Mucosa of rectum (tissue), 2 donors: ENCODE results near the gene SHLD1.
"Not testable (repeated sequence)": the region's sequence is repeated elsewhere in the genome, so short reads cannot be mapped to it uniquely, and the experiment has no call there.

Experiments
- H3K27ac ChIP-seq, 2 donors: one replicate each; pipeline ENCODE4 v1.7.0; 2013; ENCODE audit warnings: inconsistent platforms in 2 of 2, low read depth in 2 of 2, low read length in 2 of 2
- H3K27me3 ChIP-seq, 2 donors: one replicate each; pipeline ENCODE4 v1.7.0; 2013; ENCODE audit warnings: low read length in 2 of 2; ENCODE audit not compliant: control insufficient read depth in 2 of 2, insufficient read depth in 2 of 2
- H3K36me3 ChIP-seq, 2 donors: one replicate each; pipeline ENCODE4 v1.7.0; 2013; ENCODE audit warnings: low read length in 2 of 2; ENCODE audit not compliant: control insufficient read depth in 2 of 2, insufficient read depth in 2 of 2
- H3K4me1 ChIP-seq, 2 donors: one replicate each; pipeline ENCODE4 v1.7.0; 2013; ENCODE audit warnings: low read length in 2 of 2, mild to moderate bottlenecking in 1 of 2; ENCODE audit not compliant: control insufficient read depth in 2 of 2, insufficient read depth in 2 of 2
- H3K4me3 ChIP-seq, 2 donors: one replicate each; pipeline ENCODE4 v1.7.0; 2013; ENCODE audit warnings: low read length in 2 of 2
- H3K9ac ChIP-seq, 2 donors: one replicate each; pipeline ENCODE4 v1.7.0; 2013; ENCODE audit warnings: low read length in 2 of 2, low read depth in 1 of 2, mild to moderate bottlenecking in 1 of 2
- H3K9me3 ChIP-seq, 2 donors: one replicate each; pipeline ENCODE4 v1.7.0; 2013; ENCODE audit warnings: low read length in 2 of 2; ENCODE audit not compliant: control insufficient read depth in 2 of 2
- donor health status: healthy.
- donor health status: Normal muscosa, but diverticular disease.

The SHLD1 gene

DNA sequence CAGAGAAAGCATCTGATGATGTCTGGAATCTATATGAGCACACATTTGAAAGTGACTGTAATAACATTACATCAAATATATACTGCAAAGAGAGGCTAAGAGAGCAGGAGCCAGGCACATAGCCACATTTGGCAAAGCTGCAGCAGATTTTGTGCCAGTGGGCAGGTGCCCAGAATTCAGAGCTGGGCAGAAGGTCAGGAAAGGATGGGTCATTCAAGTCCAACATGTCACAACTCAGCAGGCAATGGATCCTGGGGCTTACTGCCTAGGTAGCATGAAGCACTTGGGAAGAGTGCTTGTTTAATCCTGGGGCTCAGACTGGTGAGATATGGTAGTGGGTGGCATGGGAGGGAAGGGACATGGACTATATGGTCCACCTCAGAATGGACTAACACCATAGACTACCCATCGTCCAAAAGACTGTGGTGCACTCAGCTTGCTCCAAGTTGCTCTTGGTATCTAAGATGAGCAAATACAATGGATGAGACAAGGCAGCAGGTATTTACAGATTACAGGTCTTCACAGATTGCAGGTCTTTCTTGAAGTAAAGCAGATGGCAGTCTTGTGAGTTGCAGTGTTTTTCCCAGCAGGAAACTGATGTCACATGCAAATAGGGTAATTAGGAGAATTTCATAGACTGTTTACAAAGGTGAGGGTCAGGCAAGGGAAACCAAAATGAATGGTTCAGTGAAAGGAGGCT, 31.2 kb upstream of the SHLD1 start:
- Histone ChIP-seq H3K27me3 (no peaks in the 10 kb centered on the region), H3K36me3 (no peaks in the 10 kb centered on the region), H3K9ac (no peak overlapping the region), H3K4me3 (no peak overlapping the region), H3K27ac (no peak overlapping the region), H3K9me3 (no peaks in the 10 kb centered on the region), H3K4me1 (no peaks in the 10 kb centered on the region)

DNA sequence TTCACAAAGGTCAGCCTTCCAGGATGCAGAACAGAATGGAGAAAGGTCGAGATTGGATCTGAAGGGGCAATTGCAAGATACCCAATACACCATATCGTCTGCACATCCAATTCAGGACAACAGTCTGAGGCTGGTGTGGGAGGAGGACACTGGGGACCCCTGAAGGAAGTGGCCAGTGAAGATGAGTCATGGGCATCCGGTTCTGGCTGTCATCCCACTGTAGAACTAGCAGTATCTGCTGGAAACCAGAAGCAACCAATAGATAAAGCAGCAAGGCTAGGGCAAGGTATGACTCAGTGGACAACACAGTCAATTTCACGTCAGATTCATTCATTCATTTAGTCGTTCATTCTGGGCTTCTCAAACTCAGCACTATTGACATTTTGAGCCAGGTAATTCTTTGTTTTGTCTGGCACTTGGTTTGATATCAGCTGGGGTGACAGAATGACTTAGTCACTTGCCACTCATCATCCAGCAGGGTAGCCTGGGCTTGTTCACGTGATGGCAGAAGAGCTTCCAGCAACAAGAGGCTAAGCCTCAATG, 30.3 kb upstream of the SHLD1 start:
- Histone ChIP-seq H3K27ac (no peak overlapping the region), H3K9me3 (no peaks in the 10 kb centered on the region), H3K4me3 (no peak overlapping the region), H3K9ac (no peak overlapping the region), H3K27me3 (no peaks in the 10 kb centered on the region), H3K36me3 (no peaks in the 10 kb centered on the region), H3K4me1 (no peaks in the 10 kb centered on the region)

DNA sequence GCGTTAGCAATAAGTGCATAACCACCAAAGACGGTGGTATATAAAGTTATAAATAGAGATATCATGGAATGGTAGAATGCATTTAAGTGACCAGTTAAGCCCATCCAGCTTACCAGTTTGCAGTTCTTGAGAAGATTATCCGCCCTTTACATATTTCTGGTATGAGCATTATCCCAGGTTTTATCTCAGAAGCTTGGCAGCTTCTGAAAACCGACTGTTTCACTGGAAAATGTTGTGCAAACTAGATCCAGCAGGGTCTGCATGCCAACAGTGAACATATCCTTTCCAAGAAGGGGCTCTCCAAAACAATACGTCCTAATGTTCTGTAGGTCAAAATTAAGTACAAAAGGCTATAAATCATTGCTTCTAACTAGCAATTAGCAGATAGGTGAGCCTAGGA, 29.5 kb upstream of the SHLD1 start:
- Histone ChIP-seq H3K27ac (no peak overlapping the region), H3K4me1 (no peaks in the 10 kb centered on the region), H3K36me3 (no peaks in the 10 kb centered on the region), H3K9ac (no peak overlapping the region), H3K9me3 (no peaks in the 10 kb centered on the region), H3K4me3 (no peak overlapping the region), H3K27me3 (no peaks in the 10 kb centered on the region)

DNA sequence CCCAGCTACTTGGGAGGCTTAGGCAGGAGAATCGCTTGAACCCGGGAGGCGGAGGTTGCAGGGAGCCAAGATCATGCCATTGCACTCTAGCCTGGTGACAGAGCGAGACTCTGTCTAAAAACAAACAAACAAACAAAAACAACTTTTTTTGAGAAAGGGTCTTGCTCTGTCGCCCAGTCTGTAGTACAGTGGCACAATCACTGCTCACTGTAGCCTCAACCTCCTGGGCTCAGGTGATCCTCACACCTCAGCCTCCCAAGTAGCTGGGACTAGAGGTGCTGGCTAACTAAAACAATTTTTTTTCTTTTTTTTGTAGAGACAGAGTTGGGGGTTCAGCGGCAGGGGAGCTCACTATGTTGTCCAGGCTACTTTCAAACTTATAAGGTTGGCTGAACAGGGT, 28.8 kb upstream of the SHLD1 start:
- not testable (repeated sequence) for H3K9ac ChIP-seq, H3K4me1 ChIP-seq, H3K9me3 ChIP-seq, H3K27me3 ChIP-seq, H3K4me3 ChIP-seq, H3K27ac ChIP-seq, H3K36me3 ChIP-seq

DNA sequence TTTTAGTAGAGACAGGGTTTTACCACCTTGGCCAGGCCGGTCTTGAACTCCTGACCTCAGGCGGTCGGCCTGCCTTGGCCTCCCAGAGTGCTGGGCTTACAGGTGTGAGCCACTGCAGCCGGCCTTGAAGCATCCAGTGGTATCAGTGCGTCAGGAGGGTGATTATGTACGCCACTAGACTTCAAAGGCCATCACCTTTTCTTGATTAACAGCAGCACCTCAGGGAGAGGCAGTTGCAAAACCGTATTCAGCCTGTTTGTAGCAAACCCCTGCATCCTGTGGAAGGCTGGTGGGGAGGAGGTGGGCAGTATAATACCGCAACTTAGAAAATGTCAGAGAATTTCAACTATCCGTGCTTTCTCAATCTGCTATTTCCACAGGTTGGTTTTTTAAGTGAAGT, 27.3 kb upstream of the SHLD1 start:
- H3K9me3 ChIP-seq = peaks cover 0 to 5% of the 10 kb centered on the region in 2 donors
- no peak overlapping the region for H3K4me3 ChIP-seq
- H3K4me1 ChIP-seq = no peaks in the 10 kb centered on the region
- H3K27me3 ChIP-seq = no peaks in the 10 kb centered on the region
- H3K27ac ChIP-seq = no peak overlapping the region
- no peaks in the 10 kb centered on the region for H3K36me3 ChIP-seq
- no peak overlapping the region for H3K9ac ChIP-seq

DNA sequence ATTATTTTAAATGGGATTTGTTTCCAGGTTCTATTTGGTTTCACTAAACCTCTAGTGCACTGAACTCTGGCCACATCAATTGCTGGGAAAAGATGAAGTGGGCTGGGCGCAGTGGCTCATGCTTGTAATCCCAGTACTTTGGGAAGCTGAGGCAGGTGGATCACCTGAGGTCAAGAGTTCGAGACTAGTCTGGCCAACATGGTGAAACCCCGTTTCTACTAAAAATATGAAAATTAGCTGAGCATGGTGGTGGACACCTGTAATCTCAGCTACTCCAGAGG, 25.1 kb upstream of the SHLD1 start:
- not testable (repeated sequence) for H3K9me3 ChIP-seq, H3K36me3 ChIP-seq, H3K27me3 ChIP-seq, H3K9ac ChIP-seq, H3K4me3 ChIP-seq, H3K27ac ChIP-seq, H3K4me1 ChIP-seq

DNA sequence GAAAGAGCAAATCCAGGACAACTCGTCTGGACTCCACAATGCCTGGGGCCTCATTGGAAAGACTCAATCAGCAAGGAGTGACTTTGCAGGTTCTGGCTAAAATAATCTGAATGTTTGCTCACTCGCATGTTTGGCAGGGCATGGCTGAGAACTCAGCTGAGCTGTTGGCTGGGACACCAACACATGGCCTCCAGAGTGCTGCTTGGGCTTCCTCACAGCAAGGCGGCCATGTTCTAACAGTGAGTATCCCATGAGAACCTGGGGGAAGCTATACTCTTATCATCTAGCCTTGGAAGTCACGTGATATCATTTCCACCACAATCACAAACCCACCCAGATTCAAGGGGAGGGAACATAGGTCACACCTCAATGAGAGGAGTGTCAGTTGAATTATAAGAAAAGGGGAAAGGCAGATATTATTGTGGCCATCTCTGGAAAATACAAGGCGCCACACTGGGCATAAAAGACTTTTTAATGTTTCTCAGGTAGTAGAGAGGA, 23.1 kb upstream of the SHLD1 start:
- no peaks in the 10 kb centered on the region for H3K27me3 ChIP-seq
- H3K9ac ChIP-seq = no peak overlapping the region
- no peaks in the 10 kb centered on the region for H3K4me1 ChIP-seq

DNA sequence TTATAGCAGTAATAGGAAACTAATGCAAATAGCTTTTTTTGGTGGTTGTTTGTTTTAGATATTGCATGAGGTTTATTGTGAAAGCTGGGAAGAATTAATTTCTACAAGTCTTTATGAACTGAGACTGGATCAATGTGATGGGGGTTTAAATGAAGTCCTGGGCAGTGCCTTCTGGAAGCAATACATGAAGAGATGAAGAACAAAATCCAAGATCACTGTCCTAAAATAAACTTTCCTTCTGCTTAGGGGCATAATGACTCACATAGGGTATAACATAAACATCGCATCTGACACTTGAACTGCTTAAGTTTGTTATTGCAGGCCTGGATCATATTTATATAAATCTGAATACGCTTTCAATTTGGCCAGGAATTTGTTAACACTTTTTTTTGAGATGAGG, 20.9 kb upstream of the SHLD1 start:
- H3K9me3 ChIP-seq = peaks cover 0 to 5% of the 10 kb centered on the region in 2 donors
- H3K4me1 ChIP-seq = peaks cover 0 to 3% of the 10 kb centered on the region in 2 donors
- H3K27me3 ChIP-seq = no peaks in the 10 kb centered on the region
- H3K9ac ChIP-seq = no peak overlapping the region
- H3K4me3 ChIP-seq = no peak overlapping the region
- H3K36me3 ChIP-seq = no peaks in the 10 kb centered on the region
- no peak overlapping the region for H3K27ac ChIP-seq

More for the DNA sequence above, 23.1 kb upstream of the SHLD1 start:
- peaks cover 0 to 5% of the 10 kb centered on the region in 2 donors for H3K9me3 ChIP-seq
- H3K36me3 ChIP-seq = no peaks in the 10 kb centered on the region
- H3K27ac ChIP-seq = no peak overlapping the region
- no peak overlapping the region for H3K4me3 ChIP-seq

DNA sequence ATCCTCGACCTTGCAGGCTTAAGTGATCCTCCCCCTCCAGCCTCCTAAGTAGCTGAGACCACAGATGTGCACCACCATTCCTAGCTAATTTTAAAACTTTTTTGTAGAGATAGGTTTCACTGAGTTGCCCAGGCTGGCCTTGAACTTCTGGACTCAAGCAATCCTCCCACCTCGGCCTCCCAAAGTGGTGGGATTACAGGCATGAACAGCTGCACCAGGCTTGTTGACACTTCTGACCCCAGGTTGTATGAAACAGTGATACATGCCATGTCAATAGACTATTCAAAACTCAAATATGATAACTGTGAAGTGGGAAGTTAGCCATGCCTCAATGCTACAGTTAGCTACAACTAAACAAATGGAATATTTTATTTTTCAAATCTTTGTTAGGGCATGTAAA, 20.1 kb upstream of the SHLD1 start:
- Histone ChIP-seq H3K27me3 (no peaks in the 10 kb centered on the region), H3K4me3 (no peak overlapping the region), H3K9me3 (peaks cover 0 to 5% of the 10 kb centered on the region in 2 donors), H3K4me1 (peaks cover 0 to 3% of the 10 kb centered on the region in 2 donors), H3K9ac (no peak overlapping the region), H3K27ac (no peak overlapping the region), H3K36me3 (no peaks in the 10 kb centered on the region)

DNA sequence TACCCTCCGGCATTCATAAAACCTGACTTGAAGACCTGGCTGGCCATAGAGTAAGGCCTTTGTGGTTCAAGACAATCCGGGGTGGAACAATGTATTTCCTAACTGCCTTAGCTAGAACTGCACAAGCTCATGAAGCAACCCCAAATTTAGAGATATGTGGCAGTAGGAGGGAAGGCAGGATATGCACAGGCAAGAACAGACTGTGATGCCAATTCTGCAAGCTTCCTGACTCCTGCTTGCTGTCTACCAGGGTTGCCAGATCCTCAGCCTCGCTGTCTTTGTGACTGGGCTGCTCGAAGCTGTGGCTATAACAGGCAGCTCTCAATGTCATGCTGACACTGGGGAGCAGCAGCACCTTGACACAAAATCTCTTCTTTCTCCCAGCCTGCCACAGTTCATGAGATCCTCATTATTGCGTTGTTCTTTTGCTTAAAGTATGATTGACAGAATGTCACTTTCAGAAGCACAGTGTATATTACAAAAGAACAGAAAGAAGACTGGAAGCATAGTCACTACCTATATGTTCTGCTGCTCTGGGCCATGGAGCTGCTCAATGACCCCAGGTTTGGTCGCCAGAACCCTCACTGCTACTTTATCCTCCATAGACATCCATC, 18.3 kb upstream of the SHLD1 start:
- H3K4me3 ChIP-seq = no peak overlapping the region
- no peak overlapping the region for H3K9ac ChIP-seq
- peaks cover 5 to 9% of the 10 kb centered on the region in 2 donors for H3K4me1 ChIP-seq
- H3K36me3 ChIP-seq = no peaks in the 10 kb centered on the region
- H3K9me3 ChIP-seq = peaks cover 0 to 5% of the 10 kb centered on the region in 2 donors
- H3K27ac ChIP-seq = no peak overlapping the region
- no peaks in the 10 kb centered on the region for H3K27me3 ChIP-seq
